ENCODE data around the gene EPB41L3. TPM values are rescaled to one million over a fixed set of nuclear protein-coding genes. Genes with fewer than 3 reads are reported as not detected.

Gene EPB41L3
- total RNA-seq, 1 donor from 2014 or later: 16.8 TPM

DNA sequence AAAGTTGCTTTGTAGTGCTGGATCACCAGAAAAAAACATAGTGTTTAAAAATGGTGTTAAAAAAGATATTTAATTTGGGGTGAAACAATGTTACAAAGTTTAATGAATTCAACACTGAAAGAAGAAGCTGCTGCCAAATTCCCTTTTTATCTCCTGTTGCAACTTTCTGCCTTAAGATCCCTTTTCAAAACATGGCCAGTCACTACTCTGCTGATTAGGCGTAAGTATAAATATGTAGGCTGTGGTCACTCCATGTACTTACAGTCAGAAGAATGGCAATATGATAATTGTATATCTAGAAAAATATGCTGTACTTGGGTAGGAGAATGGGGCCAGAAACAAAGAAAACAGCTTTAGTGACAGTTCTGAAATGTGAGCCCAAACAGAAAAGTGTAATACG lies 124.8 kb downstream of the EPB41L3 start:
- no peaks in the 10 kb centered on the region for H3K27me3 Mint-ChIP-seq (ENCODE audit: unreplicated experiment)
- H3K4me3 Mint-ChIP-seq (ENCODE audit: unreplicated experiment): no peak overlapping the region

DNA sequence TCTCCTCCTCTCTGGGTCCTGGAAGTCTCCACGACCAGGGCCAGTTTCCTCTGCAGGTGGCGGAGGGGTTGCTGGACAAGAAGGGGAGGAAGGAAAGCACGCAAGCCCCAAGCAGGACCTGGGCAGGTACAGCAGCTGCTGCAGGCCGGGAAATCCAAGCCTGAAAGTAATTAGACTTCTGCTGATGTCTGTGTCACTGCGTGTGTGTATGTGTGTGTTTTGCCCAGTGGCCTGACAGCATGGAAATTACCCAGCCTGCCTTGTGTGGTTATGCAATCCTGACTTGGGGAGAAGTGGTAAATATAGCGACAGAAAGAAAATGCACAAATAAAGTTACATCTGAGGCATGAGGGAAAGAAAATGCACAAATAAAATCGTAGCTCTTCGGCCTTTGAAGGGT lies 126.5 kb downstream of the EPB41L3 start:
- H3K9me3 Mint-ChIP-seq (ENCODE audit: unreplicated experiment): no peaks in the 10 kb centered on the region
- no peaks in the 10 kb centered on the region for H3K27me3 Mint-ChIP-seq (ENCODE audit: unreplicated experiment)
- no peaks in the 10 kb centered on the region for H3K36me3 Mint-ChIP-seq (ENCODE audit: low read depth, unreplicated experiment)
- H3K27ac Mint-ChIP-seq (ENCODE audit: unreplicated experiment): no peak overlapping the region
- TF ChIP-seq, protein P1, sequence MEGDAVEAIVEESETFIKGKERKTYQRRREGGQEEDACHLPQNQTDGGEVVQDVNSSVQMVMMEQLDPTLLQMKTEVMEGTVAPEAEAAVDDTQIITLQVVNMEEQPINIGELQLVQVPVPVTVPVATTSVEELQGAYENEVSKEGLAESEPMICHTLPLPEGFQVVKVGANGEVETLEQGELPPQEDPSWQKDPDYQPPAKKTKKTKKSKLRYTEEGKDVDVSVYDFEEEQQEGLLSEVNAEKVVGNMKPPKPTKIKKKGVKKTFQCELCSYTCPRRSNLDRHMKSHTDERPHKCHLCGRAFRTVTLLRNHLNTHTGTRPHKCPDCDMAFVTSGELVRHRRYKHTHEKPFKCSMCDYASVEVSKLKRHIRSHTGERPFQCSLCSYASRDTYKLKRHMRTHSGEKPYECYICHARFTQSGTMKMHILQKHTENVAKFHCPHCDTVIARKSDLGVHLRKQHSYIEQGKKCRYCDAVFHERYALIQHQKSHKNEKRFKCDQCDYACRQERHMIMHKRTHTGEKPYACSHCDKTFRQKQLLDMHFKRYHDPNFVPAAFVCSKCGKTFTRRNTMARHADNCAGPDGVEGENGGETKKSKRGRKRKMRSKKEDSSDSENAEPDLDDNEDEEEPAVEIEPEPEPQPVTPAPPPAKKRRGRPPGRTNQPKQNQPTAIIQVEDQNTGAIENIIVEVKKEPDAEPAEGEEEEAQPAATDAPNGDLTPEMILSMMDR (IDR thresholded peaks at IDR 0.05; ENCODE audit: unreplicated experiment): no peak
- peaks cover 12% of the 10 kb centered on the region for H3K4me1 Mint-ChIP-seq (ENCODE audit: unreplicated experiment)
- no peak overlapping the region for H3K4me3 Mint-ChIP-seq (ENCODE audit: unreplicated experiment)
- no peak for DNase-seq (ENCODE audit: low spot score)

More for the DNA sequence above, 124.8 kb downstream of the EPB41L3 start:
- Mint-ChIP-seq H3K36me3 (ENCODE audit: low read depth, unreplicated experiment) (no peaks in the 10 kb centered on the region), H3K9me3 (ENCODE audit: unreplicated experiment) (no peaks in the 10 kb centered on the region), H3K27ac (ENCODE audit: unreplicated experiment) (no peak overlapping the region), H3K4me1 (ENCODE audit: unreplicated experiment) (peaks cover 12% of the 10 kb centered on the region)
- no peak for DNase-seq (ENCODE audit: low spot score)
- TF ChIP-seq, protein P1 (IDR thresholded peaks at IDR 0.05; ENCODE audit: unreplicated experiment): no peak

DNA sequence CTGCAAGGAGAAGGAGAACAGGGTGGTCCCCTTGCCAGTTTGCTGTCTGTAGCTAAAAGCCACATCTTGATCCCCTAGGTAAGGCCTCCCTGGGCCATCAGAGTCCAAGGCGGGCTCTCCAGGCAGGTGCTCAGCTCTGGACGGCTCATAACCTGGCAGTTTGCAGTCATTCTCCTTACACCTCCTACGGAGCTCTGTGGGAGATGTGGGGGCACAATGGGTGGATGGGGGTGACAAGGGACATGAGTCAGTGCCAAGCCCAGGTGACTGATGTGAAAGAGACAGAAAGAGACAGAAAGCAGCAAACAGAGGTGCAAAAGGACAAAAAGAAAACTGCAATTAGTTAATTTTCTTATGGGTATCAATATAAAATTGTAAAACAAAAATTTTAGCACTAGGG lies 127.7 kb downstream of the EPB41L3 start:
- Mint-ChIP-seq H3K9me3 (ENCODE audit: unreplicated experiment) (no peaks in the 10 kb centered on the region), H3K36me3 (ENCODE audit: low read depth, unreplicated experiment) (no peaks in the 10 kb centered on the region), H3K27me3 (ENCODE audit: unreplicated experiment) (no peaks in the 10 kb centered on the region), H3K4me3 (ENCODE audit: unreplicated experiment) (no peak overlapping the region), H3K27ac (ENCODE audit: unreplicated experiment) (no peak overlapping the region), H3K4me1 (ENCODE audit: unreplicated experiment) (peaks cover 12% of the 10 kb centered on the region)
- TF ChIP-seq, protein P1 (IDR thresholded peaks at IDR 0.05; ENCODE audit: unreplicated experiment): no peak
- DNase-seq (ENCODE audit: low spot score): no peak

DNA sequence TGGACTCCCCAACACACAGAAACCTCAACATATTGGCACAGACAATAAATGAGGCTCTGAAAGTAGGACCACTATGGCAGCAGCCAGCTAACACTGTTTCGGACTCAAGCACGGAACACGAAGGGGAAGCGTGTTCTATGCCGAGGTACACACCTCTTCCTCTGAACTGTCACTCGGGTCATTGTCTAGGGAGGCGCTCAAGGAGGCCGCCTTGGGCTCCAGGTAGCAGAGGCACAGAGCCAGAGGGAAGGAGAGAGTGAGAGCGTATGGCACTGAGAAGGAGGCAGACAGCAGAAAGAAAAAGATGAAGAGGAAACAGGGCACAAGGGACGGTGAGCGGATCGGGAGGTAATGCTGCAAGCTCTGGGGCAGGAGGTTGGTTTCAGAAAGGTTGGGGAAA lies 128.1 kb downstream of the EPB41L3 start:
- no peaks in the 10 kb centered on the region for H3K27me3 Mint-ChIP-seq (ENCODE audit: unreplicated experiment)
- peaks cover 12% of the 10 kb centered on the region for H3K4me1 Mint-ChIP-seq (ENCODE audit: unreplicated experiment)
- H3K27ac Mint-ChIP-seq (ENCODE audit: unreplicated experiment): no peak overlapping the region
- TF ChIP-seq, protein P1 (IDR thresholded peaks at IDR 0.05; ENCODE audit: unreplicated experiment): no peak
- DNase-seq (ENCODE audit: low spot score): no peak
- H3K9me3 Mint-ChIP-seq (ENCODE audit: unreplicated experiment): no peaks in the 10 kb centered on the region
- H3K36me3 Mint-ChIP-seq (ENCODE audit: low read depth, unreplicated experiment): no peaks in the 10 kb centered on the region
- no peak overlapping the region for H3K4me3 Mint-ChIP-seq (ENCODE audit: unreplicated experiment)

DNA sequence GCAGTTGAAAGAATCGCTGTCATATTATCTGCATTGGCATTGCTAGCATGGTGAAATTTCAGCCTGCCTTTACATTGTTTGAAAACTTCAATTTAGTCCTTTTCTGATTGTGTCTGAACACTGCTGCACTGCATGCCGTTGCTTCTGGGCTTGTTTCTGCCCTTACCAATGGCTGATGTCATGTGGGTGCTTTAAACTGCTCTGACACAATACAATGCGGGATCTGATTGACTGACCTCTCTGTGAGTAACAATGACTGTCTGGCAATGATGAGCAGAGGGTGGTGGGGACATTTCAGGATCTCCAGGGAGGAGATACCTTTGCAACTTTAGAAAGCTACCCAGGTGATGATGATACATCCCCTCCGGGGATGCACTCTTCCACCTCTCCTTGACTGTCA lies 128.8 kb downstream of the EPB41L3 start:
- Mint-ChIP-seq H3K27ac (ENCODE audit: unreplicated experiment) (no peak overlapping the region), H3K36me3 (ENCODE audit: low read depth, unreplicated experiment) (no peaks in the 10 kb centered on the region), H3K9me3 (ENCODE audit: unreplicated experiment) (no peaks in the 10 kb centered on the region), H3K27me3 (ENCODE audit: unreplicated experiment) (no peaks in the 10 kb centered on the region), H3K4me3 (ENCODE audit: unreplicated experiment) (no peak overlapping the region), H3K4me1 (ENCODE audit: unreplicated experiment) (peaks cover 12% of the 10 kb centered on the region)
- no peak for DNase-seq (ENCODE audit: low spot score)
- TF ChIP-seq, protein P1 (IDR thresholded peaks at IDR 0.05; ENCODE audit: unreplicated experiment): no peak
